Activated CD4-positive, alpha-beta T cell treated with anti-CD3 and anti-CD28 coated beads, Interleukin-10, Interleukin-2, amounts not matched to agents 100 ng/mL and 50 ng/mL, durations not matched to agents 16 hours and 8 hours (primary cell): ENCODE measurements around the gene CLIC4.
"Not testable (repeated sequence)": the region's sequence is repeated elsewhere in the genome, so short reads cannot be mapped to it uniquely, and the experiment has no call there.

ENCODE experiments used
- DNase-seq: peaks from one replicate; pipeline ENCODE4 v3.0.0-alpha.2; 2020

Gene CLIC4

GRCh38 chr1:24720152-24720551 is 25.1 kb upstream of the CLIC4 start:
- no peak for DNase-seq

GRCh38 chr1:24721533-24721932 is 23.7 kb upstream of the CLIC4 start:
- no peak for DNase-seq

GRCh38 chr1:24722073-24723035 is 22.9 kb upstream of the CLIC4 start:
- not testable (repeated sequence) for DNase-seq

- DNase-seq = no peak
Observed at GRCh38 chr1:24724345-24725208, 20.7 kb upstream of the CLIC4 start.

- DNase-seq = no peak
Observed at GRCh38 chr1:24725209-24725651, 20.0 kb upstream of the CLIC4 start.

GRCh38 chr1:24726741-24727140 is 18.5 kb upstream of the CLIC4 start:
- DNase-seq = no peak

- peak; percentile 23 for DNase-seq
Observed at GRCh38 chr1:24727501-24728216, 17.6 kb upstream of the CLIC4 start.

- DNase-seq = no peak
Observed at GRCh38 chr1:24728982-24729381, 16.3 kb upstream of the CLIC4 start.

GRCh38 chr1:24732186-24732885 is 12.9 kb upstream of the CLIC4 start:
- DNase-seq = no peak

- not testable (repeated sequence) for DNase-seq
Observed at GRCh38 chr1:24733342-24733741, 11.9 kb upstream of the CLIC4 start.

- no peak for DNase-seq
Observed at GRCh38 chr1:24735156-24735508, 10.1 kb upstream of the CLIC4 start.

- DNase-seq = no peak
Observed at GRCh38 chr1:24735509-24736375, 9.5 kb upstream of the CLIC4 start.

GRCh38 chr1:24737368-24738117 is 7.7 kb upstream of the CLIC4 start:
- DNase-seq = no peak

- no peak for DNase-seq
Observed at GRCh38 chr1:24739241-24739640, 6.0 kb upstream of the CLIC4 start.

- no peak for DNase-seq
Observed at GRCh38 chr1:24742090-24742938, 2.9 kb upstream of the CLIC4 start.

- DNase-seq = no peak
Observed at GRCh38 chr1:24743404-24744211, 1.6 kb upstream of the CLIC4 start.

GRCh38 chr1:24745711-24746413 is 615 bp downstream of the CLIC4 start:
- DNase-seq = no peak
